K562 (cell line): ENCODE results near the gene PIWIL1. TPM values are rescaled to one million over a fixed set of nuclear protein-coding genes. Genes with fewer than 3 reads are reported as not detected.

Source experiments
- ATAC-seq: fragments of 200-7000 bp; cut with Tn5 transposase; 3 replicates; pipeline ENCODE4 v1.9.1; 2020; ENCODE audit warnings: moderate library complexity
- BruUV-seq: library from RNA; stranded (reverse); fragments of 400-500 nt; replicated peaks from 2 replicates; lab custom pipeline; 2021; lab: Mats Ljungman, UMichigan
- CTCF ChIA-PET: fragments of 300-600 bp; formaldehyde crosslinking; extraction: SDS; loops from one replicate; lab custom pipeline; 2021; ENCODE audit warnings: low intra/inter-chr PET ratio; lab: Yijun Ruan, JAX
- POLR2A ChIA-PET: fragments of 300-600, 350-650 bp; sonication (Branson Sonifier 250); formaldehyde crosslinking; extraction: SDS; loops from one replicate; lab custom pipeline; 2021; ENCODE audit warnings: antibody characterized with exemption, inconsistent platforms; lab: Yijun Ruan, JAX
- DNase-seq, 4 experiments: peaks; one replicate each; pipeline versions ENCODE4 v3.0.0 to v3.0.0-alpha.2; 2011 to 2018; ENCODE audit warnings: low spot score in 3 of 4, mixed read lengths in 3 of 4; ENCODE audit errors: extremely low read depth in 1 of 4
- FAIRE-seq: peaks from 2 replicates; lab custom pipeline; 2011; peaks lifted over from hg19 to GRCh38; lab: Jason Lieb, UNC
- H2AFZ ChIP-seq: 2 replicates; pipeline ENCODE4 v1.6.0; 2011; ENCODE audit warnings: low read depth, low read length, control low read depth, inconsistent platforms
- H3K27ac ChIP-seq: fragments of 200-600 bp; 3 replicates; pipeline ENCODE4 v1.8.0; 2011; ENCODE audit warnings: low read depth, mild to moderate bottlenecking, control low read depth, inconsistent platforms, low read length, moderate library complexity, mixed read lengths; ENCODE audit errors: extremely low read depth
- H3K27me3 ChIP-seq, 2 experiments: fragments of 300-600 bp in 1 of 2; 2 replicates in 1 of 2; 3 replicates in 1 of 2; pipeline versions ENCODE4 v1.6.0 to v1.8.0; 2011; ENCODE audit warnings: inconsistent platforms in 2 of 2, low read length in 2 of 2, mild to moderate bottlenecking in 1 of 2, mixed read lengths in 1 of 2, moderate library complexity in 1 of 2; ENCODE audit not compliant: control insufficient read depth in 2 of 2, insufficient read depth in 2 of 2
- H3K36me3 ChIP-seq: fragments of 300-600 bp; 3 replicates; pipeline ENCODE4 v1.8.0; 2011; ENCODE audit warnings: mild to moderate bottlenecking, low read length, inconsistent platforms; ENCODE audit not compliant: control insufficient read depth, insufficient read depth
- H3K4me1 ChIP-seq, 2 experiments: fragments of 200-600 bp in 1 of 2; replicated peaks in 1 of 2; 2 replicates in 1 of 2; 3 replicates in 1 of 2; pipeline versions ENCODE4 v1.5.1 to v1.8.0; 2011; ENCODE audit warnings: inconsistent platforms in 2 of 2, low read length in 2 of 2, mild to moderate bottlenecking in 1 of 2, mixed read lengths in 1 of 2, moderate library complexity in 1 of 2; ENCODE audit not compliant: control insufficient read depth in 2 of 2, insufficient read depth in 2 of 2
- H3K4me2 ChIP-seq: 2 replicates; pipeline ENCODE4 v1.6.1; 2011; ENCODE audit warnings: low read length, control low read depth, inconsistent platforms, mixed read lengths; ENCODE audit not compliant: insufficient read depth
- H3K4me3 ChIP-seq: fragments of 200-600 bp; sonication (generic), shearing (Covaris generic); 2 replicates; pipeline ENCODE4 v1.5.1; 2016; ENCODE audit warnings: control low read depth, inconsistent platforms
- H3K79me2 ChIP-seq: fragments of 200-600 bp; 3 replicates; pipeline ENCODE4 v1.8.0; 2011; ENCODE audit warnings: low read length, inconsistent platforms; ENCODE audit not compliant: control insufficient read depth, insufficient read depth
- H3K9ac ChIP-seq, 2 experiments: 2 replicates each; pipeline versions ENCODE4 v1.6.0 to v1.6.1; 2011; ENCODE audit warnings: low read depth in 2 of 2, low read length in 2 of 2, control low read depth in 1 of 2, inconsistent platforms in 1 of 2, mild to moderate bottlenecking in 1 of 2, mixed read lengths in 1 of 2; ENCODE audit not compliant: insufficient read depth in 1 of 2
- H3K9me1 ChIP-seq: one replicate; pipeline ENCODE4 v1.6.0; 2011; ENCODE audit warnings: inconsistent platforms, mild to moderate bottlenecking, low read length, moderate library complexity; ENCODE audit not compliant: control insufficient read depth, insufficient read depth
- H3K9me3 ChIP-seq: replicated peaks from 2 replicates; pipeline ENCODE4 v1.5.1; 2011; ENCODE audit warnings: low read depth, low read length, inconsistent platforms; ENCODE audit not compliant: control insufficient read depth, insufficient read depth
- H4K20me1 ChIP-seq: replicated peaks from 2 replicates; pipeline ENCODE4 v1.6.1; 2011; ENCODE audit warnings: low read length, inconsistent platforms, mixed read lengths; ENCODE audit not compliant: control insufficient read depth, insufficient read depth
- CCNT2 ChIP-seq: IDR thresholded peaks from 2 replicates; pipeline ENCODE4 v1.6.1; 2011; ENCODE audit warnings: borderline replicate concordance, low read depth, mild to moderate bottlenecking, moderate library complexity, mixed read lengths, low read length; ENCODE audit not compliant: insufficient read length; ENCODE audit errors: extremely low read depth
- ERF ChIP-seq: fragments of 450-650 bp; formaldehyde crosslinking; IDR thresholded peaks from 2 replicates; pipeline ENCODE4 v1.4.0; 2020; ENCODE audit warnings: mild to moderate bottlenecking, mixed read lengths
- MCM7 ChIP-seq, 2 experiments: fragments of 450-650 bp; IDR thresholded peaks; 2 replicates each; pipeline ENCODE4 v1.6.1; 2016 to 2018
- NELFE ChIP-seq: IDR thresholded peaks from 2 replicates; pipeline ENCODE4 v1.6.1; 2011; ENCODE audit warnings: mild to moderate bottlenecking; ENCODE audit not compliant: insufficient read depth, insufficient read length
- RHOXF2B ChIP-seq: fragments of 250-450 bp; sonication (Bioruptor Pico); conservative IDR thresholded peaks from 2 replicates; pipeline ENCODE4 v1.5.1; 2021
- SP1 ChIP-seq: sonication (generic); formaldehyde crosslinking; IDR thresholded peaks from 2 replicates; pipeline ENCODE4 v1.8.1; 2022; ENCODE audit warnings: mild to moderate bottlenecking, missing genetic modification reagents
- TEAD1 ChIP-seq, 2 experiments: fragments of 450-650 bp in 1 of 2; sonication (generic) in 1 of 2; formaldehyde crosslinking; IDR thresholded peaks; 2 replicates each; pipeline versions ENCODE4 v1.4.0 to v1.8.0; 2020 to 2022; ENCODE audit warnings: mild to moderate bottlenecking in 2 of 2, missing genetic modification reagents in 1 of 2
- WGBS: fragments of 100-300 bp; shearing (Covaris generic); methylation state at CpG from one replicate; pipeline ENCODE4 v1.1.6; 2016; ENCODE audit warnings: low coverage, mixed read lengths; ENCODE audit not compliant: insufficient coverage; ENCODE audit errors: missing lambda C conversion rate; 5-methylcytosine and 5-hydroxymethylcytosine counted together
- in situ Hi-C: fragments of 300-500 bp; cut with MboI; formaldehyde crosslinking; loops from 4 replicates; pipeline ENCODE4 v1.15.0; 2018; ENCODE audit warnings: inconsistent platforms, mixed read lengths
- intact Hi-C: fragments of 100-400 bp; cut with micrococcal nuclease; formaldehyde crosslinking; loops from 2 replicates; pipeline ENCODE4 v1.14.2; 2022
- polyA plus RNA-seq, 8 experiments: library from polyadenylated mRNA; depleted of rRNA in 4 of 8; stranded (reverse) in 5 of 8; unstranded in 3 of 8; fragments of >200 nt; fragmentation: Nextera tagmentation in 2 of 8; fragmentation: Illumina TruSeq in 1 of 8; extraction: Ambion mirVana in 2 of 8; extraction: Trizol in 1 of 8; gene quantifications; 2 replicates each; pipeline versions ENCODE4 v1.2.1 to v1.2.3, GENCODE V29; 2011 to 2014; ENCODE audit warnings: inconsistent platforms in 1 of 8, missing spikeins in 1 of 8
- total RNA-seq, 7 experiments: library from RNA; depleted of rRNA in 6 of 7; stranded (reverse); fragments of >200 nt in 6 of 7; fragmentation: Illumina TruSeq in 2 of 7; extraction: Trizol in 2 of 7; gene quantifications; 2 replicates each; pipeline versions ENCODE4 v1.2.1 to v1.2.3, GENCODE V29; 2011 to 2021; ENCODE audit warnings: low replicate concordance in 1 of 7
- TF ChIP-seq, protein P1 (sequence below): fragments of 450-650 bp; formaldehyde crosslinking; IDR thresholded peaks from 2 replicates; pipeline ENCODE4 v1.4.0; 2022; ENCODE audit warnings: missing genetic modification characterization
- TF ChIP-seq, protein P2 (sequence below): fragments of 450-650 bp; IDR thresholded peaks from 2 replicates; pipeline ENCODE4 v1.6.1; 2017; ENCODE audit warnings: antibody characterized with exemption, mild to moderate bottlenecking
- TF ChIP-seq, protein P3 (sequence below): fragments of 250-450 bp; sonication (Bioruptor Pico); IDR thresholded peaks from 2 replicates; pipeline ENCODE4 v1.4.0; 2020; ENCODE audit warnings: mild to moderate bottlenecking, moderate library complexity
- TF ChIP-seq, protein P4 (sequence below): fragments of 450-650 bp; formaldehyde crosslinking; IDR thresholded peaks from 2 replicates; pipeline ENCODE4 v1.4.0; 2020; ENCODE audit warnings: mild to moderate bottlenecking

Gene PIWIL1
- total and polyA plus RNA-seq, 9 of the 15 experiments (the other 6 are each of a cell fraction or from before 2014, with no cell fraction given) = not detected

DNA sequence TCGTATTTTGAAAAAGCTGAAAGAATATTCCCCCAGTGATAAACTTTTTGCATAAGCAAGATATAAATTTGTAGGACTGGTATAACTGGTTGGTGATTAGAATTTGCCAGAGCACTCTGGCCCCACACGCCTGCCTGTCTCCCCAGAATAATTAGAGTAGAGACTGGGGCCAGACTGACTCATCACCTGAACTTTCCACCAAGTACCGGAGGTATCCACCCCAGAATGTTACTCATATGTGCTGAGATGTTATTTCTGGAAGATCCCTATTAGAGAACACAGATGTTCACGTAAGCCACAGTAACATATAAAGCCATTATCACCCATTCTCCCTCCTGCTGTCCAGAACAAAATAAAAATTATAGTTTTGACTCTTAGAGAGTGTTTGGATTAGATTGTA, 49.5 kb upstream of the PIWIL1 start:
- TF ChIP-seq, protein P1, sequence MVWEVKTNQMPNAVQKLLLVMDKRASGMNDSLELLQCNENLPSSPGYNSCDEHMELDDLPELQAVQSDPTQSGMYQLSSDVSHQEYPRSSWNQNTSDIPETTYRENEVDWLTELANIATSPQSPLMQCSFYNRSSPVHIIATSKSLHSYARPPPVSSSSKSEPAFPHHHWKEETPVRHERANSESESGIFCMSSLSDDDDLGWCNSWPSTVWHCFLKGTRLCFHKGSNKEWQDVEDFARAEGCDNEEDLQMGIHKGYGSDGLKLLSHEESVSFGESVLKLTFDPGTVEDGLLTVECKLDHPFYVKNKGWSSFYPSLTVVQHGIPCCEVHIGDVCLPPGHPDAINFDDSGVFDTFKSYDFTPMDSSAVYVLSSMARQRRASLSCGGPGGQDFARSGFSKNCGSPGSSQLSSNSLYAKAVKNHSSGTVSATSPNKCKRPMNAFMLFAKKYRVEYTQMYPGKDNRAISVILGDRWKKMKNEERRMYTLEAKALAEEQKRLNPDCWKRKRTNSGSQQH (CRISPR knock-in tag) = no peak
- TF ChIP-seq TEAD1 (CRISPR knock-in tag; IDR thresholded peaks at IDR 0.05) = no peak
- no peak for TF ChIP-seq ERF (CRISPR knock-in tag)
- TF ChIP-seq, protein P2, sequence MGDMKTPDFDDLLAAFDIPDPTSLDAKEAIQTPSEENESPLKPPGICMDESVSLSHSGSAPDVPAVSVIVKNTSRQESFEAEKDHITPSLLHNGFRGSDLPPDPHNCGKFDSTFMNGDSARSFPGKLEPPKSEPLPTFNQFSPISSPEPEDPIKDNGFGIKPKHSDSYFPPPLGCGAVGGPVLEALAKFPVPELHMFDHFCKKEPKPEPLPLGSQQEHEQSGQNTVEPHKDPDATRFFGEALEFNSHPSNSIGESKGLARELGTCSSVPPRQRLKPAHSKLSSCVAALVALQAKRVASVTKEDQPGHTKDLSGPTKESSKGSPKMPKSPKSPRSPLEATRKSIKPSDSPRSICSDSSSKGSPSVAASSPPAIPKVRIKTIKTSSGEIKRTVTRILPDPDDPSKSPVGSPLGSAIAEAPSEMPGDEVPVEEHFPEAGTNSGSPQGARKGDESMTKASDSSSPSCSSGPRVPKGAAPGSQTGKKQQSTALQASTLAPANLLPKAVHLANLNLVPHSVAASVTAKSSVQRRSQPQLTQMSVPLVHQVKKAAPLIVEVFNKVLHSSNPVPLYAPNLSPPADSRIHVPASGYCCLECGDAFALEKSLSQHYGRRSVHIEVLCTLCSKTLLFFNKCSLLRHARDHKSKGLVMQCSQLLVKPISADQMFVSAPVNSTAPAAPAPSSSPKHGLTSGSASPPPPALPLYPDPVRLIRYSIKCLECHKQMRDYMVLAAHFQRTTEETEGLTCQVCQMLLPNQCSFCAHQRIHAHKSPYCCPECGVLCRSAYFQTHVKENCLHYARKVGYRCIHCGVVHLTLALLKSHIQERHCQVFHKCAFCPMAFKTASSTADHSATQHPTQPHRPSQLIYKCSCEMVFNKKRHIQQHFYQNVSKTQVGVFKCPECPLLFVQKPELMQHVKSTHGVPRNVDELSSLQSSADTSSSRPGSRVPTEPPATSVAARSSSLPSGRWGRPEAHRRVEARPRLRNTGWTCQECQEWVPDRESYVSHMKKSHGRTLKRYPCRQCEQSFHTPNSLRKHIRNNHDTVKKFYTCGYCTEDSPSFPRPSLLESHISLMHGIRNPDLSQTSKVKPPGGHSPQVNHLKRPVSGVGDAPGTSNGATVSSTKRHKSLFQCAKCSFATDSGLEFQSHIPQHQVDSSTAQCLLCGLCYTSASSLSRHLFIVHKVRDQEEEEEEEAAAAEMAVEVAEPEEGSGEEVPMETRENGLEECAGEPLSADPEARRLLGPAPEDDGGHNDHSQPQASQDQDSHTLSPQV = no peak
- TF ChIP-seq, protein P3, sequence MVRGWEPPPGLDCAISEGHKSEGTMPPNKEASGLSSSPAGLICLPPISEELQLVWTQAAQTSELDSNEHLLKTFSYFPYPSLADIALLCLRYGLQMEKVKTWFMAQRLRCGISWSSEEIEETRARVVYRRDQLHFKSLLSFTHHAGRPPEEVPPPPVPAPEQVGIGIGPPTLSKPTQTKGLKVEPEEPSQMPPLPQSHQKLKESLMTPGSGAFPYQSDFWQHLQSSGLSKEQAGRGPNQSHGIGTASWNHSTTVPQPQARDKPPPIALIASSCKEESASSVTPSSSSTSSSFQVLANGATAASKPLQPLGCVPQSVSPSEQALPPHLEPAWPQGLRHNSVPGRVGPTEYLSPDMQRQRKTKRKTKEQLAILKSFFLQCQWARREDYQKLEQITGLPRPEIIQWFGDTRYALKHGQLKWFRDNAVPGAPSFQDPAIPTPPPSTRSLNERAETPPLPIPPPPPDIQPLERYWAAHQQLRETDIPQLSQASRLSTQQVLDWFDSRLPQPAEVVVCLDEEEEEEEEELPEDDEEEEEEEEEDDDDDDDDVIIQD (CRISPR knock-in tag) = no peak
- TF ChIP-seq RHOXF2B = no peak
- TF ChIP-seq CCNT2 = no peak
- no peak for TF ChIP-seq SP1 (CRISPR knock-in tag)
- TF ChIP-seq MCM7 (IDR thresholded peaks at IDR 0.05) = no peak
- TF ChIP-seq, protein P4, sequence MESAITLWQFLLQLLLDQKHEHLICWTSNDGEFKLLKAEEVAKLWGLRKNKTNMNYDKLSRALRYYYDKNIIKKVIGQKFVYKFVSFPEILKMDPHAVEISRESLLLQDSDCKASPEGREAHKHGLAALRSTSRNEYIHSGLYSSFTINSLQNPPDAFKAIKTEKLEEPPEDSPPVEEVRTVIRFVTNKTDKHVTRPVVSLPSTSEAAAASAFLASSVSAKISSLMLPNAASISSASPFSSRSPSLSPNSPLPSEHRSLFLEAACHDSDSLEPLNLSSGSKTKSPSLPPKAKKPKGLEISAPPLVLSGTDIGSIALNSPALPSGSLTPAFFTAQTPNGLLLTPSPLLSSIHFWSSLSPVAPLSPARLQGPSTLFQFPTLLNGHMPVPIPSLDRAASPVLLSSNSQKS (CRISPR knock-in tag) = no peak
- no peak for TF ChIP-seq NELFE
- TF ChIP-seq, all 486 proteins: peak for 0
- ChIA-PET POLR2A (interaction anchor here (0.6 kb wide), 1 partner anchor 157 kb away, joined by 3 read pairs; no protein-coding TSS in a partner anchor), CTCF (no interaction called here)
- DNase-seq = no peak
- no peaks in the 10 kb centered on the region for H4K20me1 ChIP-seq
- in situ Hi-C loops (no loop called here), intact Hi-C loops (loop anchor here (5.0 kb wide), 1 partner anchor 241 kb away; no protein-coding TSS in a partner anchor)
- no peaks in the 10 kb centered on the region for H3K27me3 ChIP-seq
- no peak overlapping the region for H3K27ac ChIP-seq
- H2AFZ ChIP-seq = no peak overlapping the region
- no peaks in the 10 kb centered on the region for H3K9me3 ChIP-seq
- no peak for ATAC-seq
- BruUV-seq = no TSS peak
- no peak for FAIRE-seq
- H3K9me1 ChIP-seq = no peaks in the 10 kb centered on the region
- H3K4me2 ChIP-seq = no peak overlapping the region
- H3K79me2 ChIP-seq = no peaks in the 10 kb centered on the region
- 1% methylated on average over 4 of the region's 4 CpGs for WGBS
- no peaks in the 10 kb centered on the region for H3K4me1 ChIP-seq
- H3K36me3 ChIP-seq = no peaks in the 10 kb centered on the region
- H3K9ac ChIP-seq = no peak overlapping the region
- H3K4me3 ChIP-seq = no peak overlapping the region
